ENCODE results near the gene DUOXA1. TPM values are rescaled to one million over a fixed set of nuclear protein-coding genes. Genes with fewer than 3 reads are reported as not detected.

Gene DUOXA1
- polyA plus RNA-seq, 2 of the 4 experiments (the other 2 are of a cell fraction): 0.18 to 0.23 TPM

- FAIRE-seq (no peak), ATAC-seq (peak; percentile 92 to 95), DNase-seq (ENCODE audit: low read depth in 1 of 2, low spot score in 1 of 2) (peak; percentile 78 to 80)
- peak in 1 of 2 experiments; percentile 26; a peak in 1 of 5 replicates for TF ChIP-seq RAD21 (conservative IDR thresholded peaks at IDR 0.05 in 1 of 2, IDR thresholded peaks at IDR 0.05 in 1 of 2)
- TF ChIP-seq JUN (IDR thresholded peaks at IDR 0.05): peak in 1 of 2 experiments; percentile 70; a peak in 3 of 5 replicates
- peak; percentile 34 for TF ChIP-seq PHF8 (IDR thresholded peaks at IDR 0.05; ENCODE audit: borderline replicate concordance, low read depth)
- no peak for TF ChIP-seq USF2 (IDR thresholded peaks at IDR 0.05)
- peak; percentile 26 for TF ChIP-seq POLR2A (IDR thresholded peaks at IDR 0.05; ENCODE audit: low read length)
- no peak for TF ChIP-seq PBX3 (IDR thresholded peaks at IDR 0.05)
- peak; percentile 32; the same call in 1 of the 3 replicates for TF ChIP-seq CTCF (IDR thresholded peaks at IDR 0.05)
- 0 out of 2 replicates have a peak, but pooled peaks have one; percentile 47 for TF ChIP-seq E2F6 (IDR thresholded peaks at IDR 0.05; ENCODE audit: borderline replicate concordance, low read depth)
- TF ChIP-seq MAX (IDR thresholded peaks at IDR 0.05): peak; percentile 41
- peak overlapping the region; percentile 92 to 100 for H3K27ac ChIP-seq
- peaks cover 11% of the 10 kb centered on the region for H3K4me1 ChIP-seq
- H3K4me3 ChIP-seq: peak overlapping the region; percentile 67
- peak overlapping the region; percentile 98 for H3K4me2 ChIP-seq
- CTCF ChIA-PET: interaction anchor here (0.8 to 3.3 kb wide), 7 partner anchors 9 to 38 kb away, joined by 3 to 19 read pairs (median 10); partner anchors contain the start of gene SHF
- no peaks in the 10 kb centered on the region for H3K9me3 ChIP-seq
- WGBS (ENCODE audit: missing lambda C conversion rate): 0% methylated on average over 4 of the region's 79 CpGs
- POLR2A ChIA-PET: interaction anchor here (1.0 kb wide), 1 partner anchor 31 kb away, joined by 4 read pairs; no protein-coding TSS in a partner anchor
Observed at GRCh38 chr15:45166834-45167630, 37.4 kb upstream of the DUOXA1 start.

GRCh38 chr15:45165536-45165935 lies 35.9 kb upstream of the DUOXA1 start:
- ATAC-seq (no peak), FAIRE-seq (no peak), DNase-seq (ENCODE audit: low read depth in 1 of 2, low spot score in 1 of 2) (no peak)
- no peak for TF ChIP-seq CTCF (IDR thresholded peaks at IDR 0.05)
- no peak for TF ChIP-seq REST (IDR thresholded peaks at IDR 0.05)
- no peak for TF ChIP-seq HOXB5 (CRISPR knock-in tag; IDR thresholded peaks at IDR 0.05)
- no peak for TF ChIP-seq BHLHE40 (IDR thresholded peaks at IDR 0.05; ENCODE audit: low read depth, low read length)
- TF ChIP-seq POLR2AphosphoS2 (conservative IDR thresholded peaks at IDR 0.05; ENCODE audit: low read length): no peak
- no peak for TF ChIP-seq ZSCAN20 (CRISPR knock-in tag; IDR thresholded peaks at IDR 0.05)
- TF ChIP-seq ZC3H11A (IDR thresholded peaks at IDR 0.05): no peak
- no peak for TF ChIP-seq BCL3 (IDR thresholded peaks at IDR 0.05)
- no peak for TF ChIP-seq NPAS2 (CRISPR knock-in tag; IDR thresholded peaks at IDR 0.05; ENCODE audit: borderline replicate concordance)
- no peak for TF ChIP-seq HOXB13 (CRISPR knock-in tag; IDR thresholded peaks at IDR 0.05; ENCODE audit: low read depth)
- CTCF ChIA-PET: interaction anchor here (2.5 to 8.6 kb wide), 3 partner anchors 36 to 236 kb away, joined by 7 to 104 read pairs (median 39); a partner anchor contains a TSS
- peaks cover 11% of the 10 kb centered on the region for H3K4me1 ChIP-seq
- POLR2A ChIA-PET: interaction anchor here (0.6 to 1.1 kb wide), 3 partner anchors 33 to 110 kb away, joined by 3 to 4 read pairs (median 3); no protein-coding TSS in a partner anchor
- no peak overlapping the region; the same call in 2 of the 3 replicates for H3K4me2 ChIP-seq
- peak overlapping the region in 1 of 2 experiments; percentile 100; a peak in 3 of 6 replicates for H3K27ac ChIP-seq
- no peaks in the 10 kb centered on the region for H3K9me3 ChIP-seq
- WGBS (ENCODE audit: missing lambda C conversion rate): 81% methylated on average over 2 of the region's 5 CpGs
- H3K4me3 ChIP-seq: no peak overlapping the region
